Mesothelial cell of epicardium (in vitro differentiated cells): Measurements from ENCODE around the gene SYNE1. TPM values are rescaled to one million over a fixed set of nuclear protein-coding genes. Genes with fewer than 3 reads are reported as not detected.
A peak's percentile ranks its signal among the peaks of the same experiment; 100 is the strongest.

ENCODE experiments used
- DNase-seq, 2 experiments: peaks; one replicate each; pipeline ENCODE4 v3.0.0; 2021; ENCODE audit warnings: low spot score in 2 of 2; ENCODE audit not compliant: unreplicated experiment in 2 of 2
- H3K27ac Mint-ChIP-seq: 2 replicates; pipeline ENCODE4 v1.8.0; 2021; ENCODE audit warnings: mixed read lengths
- H3K27me3 Mint-ChIP-seq: 2 replicates; pipeline ENCODE4 v1.8.0; 2021; ENCODE audit warnings: low read depth, mixed read lengths
- H3K36me3 Mint-ChIP-seq: 2 replicates; pipeline ENCODE4 v1.8.0; 2021; ENCODE audit warnings: mixed read lengths
- H3K4me1 Mint-ChIP-seq: 2 replicates; pipeline ENCODE4 v1.8.0; 2021; ENCODE audit warnings: mixed read lengths
- H3K4me3 Mint-ChIP-seq: 2 replicates; pipeline ENCODE4 v1.8.0; 2021; ENCODE audit warnings: mild to moderate bottlenecking, moderate library complexity, mixed read lengths
- H3K9me3 Mint-ChIP-seq: 2 replicates; pipeline ENCODE4 v1.8.0; 2021; ENCODE audit warnings: mixed read lengths
- total RNA-seq: library from RNA; stranded (reverse); gene quantifications from 3 replicates; pipeline ENCODE4 v1.2.1, GENCODE V29; 2021
- TF ChIP-seq, protein P1 (sequence below): fragments of 200-600 bp; sonication (generic); IDR thresholded peaks from one replicate; pipeline ENCODE4 v1.5.0; 2021; ENCODE audit warnings: antibody characterized with exemption; ENCODE audit not compliant: unreplicated experiment

The SYNE1 gene
- total RNA-seq, 1 donor from 2014 or later, result 60.5 TPM

- no peak overlapping the region for H3K4me3 Mint-ChIP-seq
- DNase-seq, result no peak
- no peak overlapping the region for H3K27ac Mint-ChIP-seq
- TF ChIP-seq, protein P1, sequence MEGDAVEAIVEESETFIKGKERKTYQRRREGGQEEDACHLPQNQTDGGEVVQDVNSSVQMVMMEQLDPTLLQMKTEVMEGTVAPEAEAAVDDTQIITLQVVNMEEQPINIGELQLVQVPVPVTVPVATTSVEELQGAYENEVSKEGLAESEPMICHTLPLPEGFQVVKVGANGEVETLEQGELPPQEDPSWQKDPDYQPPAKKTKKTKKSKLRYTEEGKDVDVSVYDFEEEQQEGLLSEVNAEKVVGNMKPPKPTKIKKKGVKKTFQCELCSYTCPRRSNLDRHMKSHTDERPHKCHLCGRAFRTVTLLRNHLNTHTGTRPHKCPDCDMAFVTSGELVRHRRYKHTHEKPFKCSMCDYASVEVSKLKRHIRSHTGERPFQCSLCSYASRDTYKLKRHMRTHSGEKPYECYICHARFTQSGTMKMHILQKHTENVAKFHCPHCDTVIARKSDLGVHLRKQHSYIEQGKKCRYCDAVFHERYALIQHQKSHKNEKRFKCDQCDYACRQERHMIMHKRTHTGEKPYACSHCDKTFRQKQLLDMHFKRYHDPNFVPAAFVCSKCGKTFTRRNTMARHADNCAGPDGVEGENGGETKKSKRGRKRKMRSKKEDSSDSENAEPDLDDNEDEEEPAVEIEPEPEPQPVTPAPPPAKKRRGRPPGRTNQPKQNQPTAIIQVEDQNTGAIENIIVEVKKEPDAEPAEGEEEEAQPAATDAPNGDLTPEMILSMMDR, result no peak
- peaks cover 40% of the 10 kb centered on the region for H3K36me3 Mint-ChIP-seq
- no peaks in the 10 kb centered on the region for H3K27me3 Mint-ChIP-seq
- H3K4me1 Mint-ChIP-seq, result no peaks in the 10 kb centered on the region
- no peaks in the 10 kb centered on the region for H3K9me3 Mint-ChIP-seq
These were observed 429.0 kb downstream of the SYNE1 start for GRCh38 chr6:152207915-152208714.

- H3K27me3 Mint-ChIP-seq, result no peaks in the 10 kb centered on the region
- no peaks in the 10 kb centered on the region for H3K4me1 Mint-ChIP-seq
- no peaks in the 10 kb centered on the region for H3K9me3 Mint-ChIP-seq
- no peak for DNase-seq
- H3K36me3 Mint-ChIP-seq, result peaks cover 43% of the 10 kb centered on the region
- TF ChIP-seq, protein P1, result peak; percentile 29
- H3K4me3 Mint-ChIP-seq, result no peak overlapping the region
- H3K27ac Mint-ChIP-seq, result no peak overlapping the region
These were observed 430.9 kb downstream of the SYNE1 start for GRCh38 chr6:152206072-152206818.

DNA sequence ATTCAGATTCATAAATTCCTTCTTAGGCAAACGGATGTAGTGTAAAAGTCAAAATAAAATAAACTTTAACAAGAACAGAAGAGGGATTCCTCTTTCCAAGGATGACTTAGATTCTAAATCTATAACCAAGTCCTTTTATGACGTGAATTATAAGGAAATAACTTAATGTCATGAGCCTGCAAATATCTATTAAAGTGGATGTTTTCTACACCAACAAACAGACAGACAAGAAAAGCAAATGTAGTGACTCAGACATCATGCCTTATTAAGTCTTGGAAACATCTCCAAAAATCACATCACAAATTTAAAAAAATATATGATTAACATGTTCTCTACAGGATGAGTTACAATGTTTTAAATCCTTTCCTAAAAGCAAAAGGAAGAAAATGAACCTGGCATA lies 432.6 kb downstream of the SYNE1 start:
- Mint-ChIP-seq H3K4me3 (no peak overlapping the region), H3K27me3 (no peaks in the 10 kb centered on the region), H3K36me3 (peaks cover 47% of the 10 kb centered on the region), H3K4me1 (no peaks in the 10 kb centered on the region), H3K9me3 (no peaks in the 10 kb centered on the region), H3K27ac (no peak overlapping the region)
- no peak for DNase-seq
- TF ChIP-seq, protein P1, result no peak

DNA sequence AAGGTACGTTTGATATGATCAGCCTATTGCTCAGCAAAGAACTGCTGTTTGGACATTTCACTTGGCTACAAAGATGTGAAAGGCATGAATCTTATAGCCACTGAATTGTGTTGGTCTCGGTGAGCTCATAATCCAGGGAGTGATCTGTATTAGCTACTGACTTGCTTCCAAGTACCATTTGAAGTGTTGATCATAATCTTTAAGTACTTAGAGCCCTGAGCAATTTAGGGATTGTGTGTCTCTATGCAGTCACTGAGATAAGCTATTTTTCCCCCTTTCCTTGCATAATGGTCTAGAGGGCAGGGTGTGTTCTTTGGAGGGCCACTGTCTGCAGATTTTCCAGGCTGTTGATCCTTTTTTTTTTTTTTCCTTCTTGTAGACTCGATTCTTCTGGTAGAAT lies 436.0 kb downstream of the SYNE1 start:
- Mint-ChIP-seq H3K9me3 (peaks cover 9% of the 10 kb centered on the region), H3K4me1 (no peaks in the 10 kb centered on the region), H3K27ac (no peak overlapping the region), H3K27me3 (no peaks in the 10 kb centered on the region), H3K36me3 (peaks cover 50% of the 10 kb centered on the region), H3K4me3 (no peak overlapping the region)
- TF ChIP-seq, protein P1, result no peak
- DNase-seq, result no peak

DNA sequence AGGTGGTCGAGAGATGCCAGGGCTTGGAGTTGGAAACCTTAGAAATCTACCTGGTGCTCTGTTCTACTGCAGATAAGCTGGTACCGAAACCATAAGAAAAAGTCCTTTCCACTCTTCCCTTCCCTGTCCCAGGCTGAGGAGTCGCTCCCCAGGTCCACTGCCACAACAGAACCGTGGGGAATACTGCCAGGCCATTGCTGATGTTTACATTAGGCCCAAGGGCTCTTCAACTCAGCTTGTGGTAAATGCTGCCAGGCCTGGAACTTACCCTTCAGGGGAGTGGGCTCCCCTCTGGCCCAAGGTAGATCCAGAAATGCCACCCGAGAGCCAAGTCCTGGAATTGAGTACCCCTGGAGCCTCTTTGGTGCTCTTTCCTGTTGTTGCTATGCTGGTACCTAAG lies 441.3 kb downstream of the SYNE1 start:
- TF ChIP-seq, protein P1, result no peak
- Mint-ChIP-seq H3K9me3 (peaks cover 41% of the 10 kb centered on the region), H3K4me1 (no peaks in the 10 kb centered on the region), H3K27ac (no peak overlapping the region), H3K4me3 (no peak overlapping the region), H3K27me3 (no peaks in the 10 kb centered on the region), H3K36me3 (peaks cover 61% of the 10 kb centered on the region)
- DNase-seq, result no peak
